PFSK-1 (cell line): ENCODE measurements around the gene METTL16.

Source experiments
- FOXP2 ChIP-seq: optimal IDR thresholded peaks from 2 replicates; pipeline ENCODE3; 2011; ENCODE audit warnings: borderline replicate concordance, control low read depth, inconsistent platforms; ENCODE audit not compliant: insufficient read depth; ENCODE audit errors: extremely low read length, extremely low read depth
- POLR2AphosphoS5 ChIP-seq: IDR thresholded peaks from 2 replicates; pipeline ENCODE4 v1.6.1; 2012; ENCODE audit warnings: low read depth, mild to moderate bottlenecking, control low read depth, low read length, moderate library complexity
- REST ChIP-seq, 2 experiments: IDR thresholded peaks; 2 replicates each; pipeline versions ENCODE4 v1.6.1 to v1.8.0; 2011 to 2012; ENCODE audit warnings: low read depth in 2 of 2, low read length in 2 of 2, control low read depth in 1 of 2, inconsistent platforms in 1 of 2, mild to moderate bottlenecking in 1 of 2, moderate library complexity in 1 of 2; ENCODE audit not compliant: insufficient read depth in 1 of 2
- SIN3A ChIP-seq: IDR thresholded peaks from 2 replicates; pipeline ENCODE4 v1.6.1; 2012; ENCODE audit warnings: mild to moderate bottlenecking, low read length, moderate library complexity, borderline replicate concordance; ENCODE audit not compliant: insufficient read depth
- TAF1 ChIP-seq: IDR thresholded peaks from 2 replicates; pipeline ENCODE4 v1.6.1; 2012; ENCODE audit warnings: low read length, control low read depth, borderline replicate concordance; ENCODE audit not compliant: insufficient read depth

The METTL16 gene

GRCh38 chr17:2442166-2442565 is 69.5 kb downstream of the METTL16 start:
- TF ChIP-seq POLR2AphosphoS5 (no peak), SIN3A (no peak), TAF1 (no peak), FOXP2 (no peak), REST (IDR thresholded peaks at IDR 0.05; ENCODE audit: insufficient read depth in 1 of 2, low read depth in 2 of 2, low read length in 2 of 2) (no peak)

DNA sequence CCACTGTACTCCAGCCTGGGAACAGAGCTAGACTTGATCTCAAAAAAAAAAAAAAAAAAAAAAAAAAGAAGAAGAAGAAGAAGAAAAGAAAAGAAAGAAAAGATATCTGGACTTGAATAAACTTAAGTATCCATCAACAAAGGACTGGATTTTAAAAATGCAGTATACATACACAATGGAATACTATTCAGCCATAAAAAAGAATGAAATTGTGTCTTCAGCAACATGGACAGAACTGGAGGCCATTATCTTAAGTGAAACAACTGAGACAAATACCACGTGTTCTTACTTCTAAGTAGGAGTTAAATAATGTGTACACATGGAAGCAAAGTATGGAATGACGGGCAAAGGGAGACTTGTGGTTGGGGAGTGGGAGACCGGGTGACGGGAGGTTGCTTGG is 70.8 kb downstream of the METTL16 start:
- TF ChIP-seq REST (IDR thresholded peaks at IDR 0.05; ENCODE audit: insufficient read depth in 1 of 2, low read depth in 2 of 2, low read length in 2 of 2), result no peak
- TF ChIP-seq SIN3A, result no peak
- no peak for TF ChIP-seq FOXP2
- no peak for TF ChIP-seq TAF1
- TF ChIP-seq POLR2AphosphoS5, result no peak

GRCh38 chr17:2438823-2439222 is 72.9 kb downstream of the METTL16 start:
- TF ChIP-seq TAF1, result no peak
- TF ChIP-seq POLR2AphosphoS5, result no peak
- no peak for TF ChIP-seq FOXP2
- TF ChIP-seq SIN3A, result no peak

DNA sequence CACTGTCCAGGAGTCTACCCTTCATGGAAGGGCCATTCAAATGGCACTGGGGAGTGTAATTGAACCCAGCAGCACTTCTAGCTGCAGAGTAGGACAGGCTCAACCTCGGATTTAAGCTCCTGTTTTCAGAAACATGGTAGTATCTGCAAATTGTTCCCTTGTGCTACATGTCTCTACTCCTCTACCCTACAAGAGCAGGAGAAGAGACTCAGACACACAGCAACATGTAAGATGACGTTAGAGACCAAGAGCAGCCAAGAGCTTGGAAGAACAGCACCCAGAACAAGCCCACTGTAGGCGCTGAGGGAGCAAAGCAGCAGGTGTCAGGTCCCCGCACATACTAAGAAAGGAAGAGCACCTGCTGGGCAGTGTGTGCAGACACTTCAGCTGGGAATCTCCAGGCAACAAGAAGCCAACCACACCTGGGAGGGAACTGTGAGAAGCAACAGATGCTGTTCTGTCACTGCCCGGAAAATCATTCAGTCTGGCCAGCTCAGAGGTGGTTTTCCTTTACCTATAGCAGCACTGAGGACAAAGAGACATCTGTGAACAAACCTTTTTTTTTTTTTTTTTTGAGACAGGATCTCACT is 75.3 kb downstream of the METTL16 start:
- no peak for TF ChIP-seq SIN3A
- no peak for TF ChIP-seq POLR2AphosphoS5
- no peak for TF ChIP-seq TAF1
- TF ChIP-seq FOXP2, result no peak
- no peak for TF ChIP-seq REST (IDR thresholded peaks at IDR 0.05; ENCODE audit: insufficient read depth in 1 of 2, low read depth in 2 of 2, low read length in 2 of 2)

GRCh38 chr17:2435862-2436261 is 75.8 kb downstream of the METTL16 start:
- TF ChIP-seq FOXP2 (no peak), REST (IDR thresholded peaks at IDR 0.05; ENCODE audit: insufficient read depth in 1 of 2, low read depth in 2 of 2, low read length in 2 of 2) (no peak), POLR2AphosphoS5 (no peak), SIN3A (no peak), TAF1 (no peak)

DNA sequence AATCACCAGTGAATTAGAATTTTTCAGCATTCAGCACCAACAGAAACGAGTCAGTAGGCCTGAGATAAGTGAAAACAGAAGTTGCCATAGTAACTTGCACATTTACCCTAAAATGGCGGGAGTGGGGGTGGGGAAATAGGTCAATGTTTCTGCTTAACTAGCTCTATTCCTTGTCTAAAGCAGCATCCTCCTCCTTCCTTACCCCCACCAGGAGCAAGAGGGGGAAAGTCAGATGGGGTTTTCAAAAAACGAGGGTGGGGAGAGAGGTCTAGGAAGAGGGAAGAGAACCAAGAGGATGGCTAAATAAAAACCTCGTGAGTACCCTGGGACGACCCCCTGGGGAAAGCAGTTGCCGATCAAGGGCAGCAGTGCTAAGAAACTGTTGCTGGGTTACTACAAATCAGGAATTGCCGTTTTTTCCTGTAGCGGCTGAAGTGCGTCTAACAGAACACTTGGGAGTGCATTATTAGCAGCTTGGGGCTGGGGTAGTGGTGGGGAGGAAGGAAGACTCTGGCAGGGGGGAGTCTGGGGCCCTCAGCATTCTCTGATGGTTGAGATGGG is 76.4 kb downstream of the METTL16 start:
- no peak for TF ChIP-seq SIN3A
